GM18951 (cell line): ENCODE measurements around the gene POMGNT2.
"Not testable (repeated sequence)": the region's sequence is repeated elsewhere in the genome, so short reads cannot be mapped to it uniquely, and the experiment has no call there.

ENCODE experiments used
- POLR2A ChIP-seq: IDR thresholded peaks from 4 replicates; pipeline ENCODE4 v1.6.1; 2011; ENCODE audit warnings: mild to moderate bottlenecking; ENCODE audit not compliant: insufficient read length, insufficient read depth; ENCODE audit errors: extremely low read depth
- in situ Hi-C: fragments of 300-500 bp; cut with MboI; formaldehyde crosslinking; loops from one replicate; pipeline ENCODE4 v1.12.0; 2022; ENCODE audit warnings: low sequenced_read_pairs, mixed read lengths, inconsistent platforms; ENCODE audit not compliant: unreplicated experiment

POMGNT2 gene

DNA sequence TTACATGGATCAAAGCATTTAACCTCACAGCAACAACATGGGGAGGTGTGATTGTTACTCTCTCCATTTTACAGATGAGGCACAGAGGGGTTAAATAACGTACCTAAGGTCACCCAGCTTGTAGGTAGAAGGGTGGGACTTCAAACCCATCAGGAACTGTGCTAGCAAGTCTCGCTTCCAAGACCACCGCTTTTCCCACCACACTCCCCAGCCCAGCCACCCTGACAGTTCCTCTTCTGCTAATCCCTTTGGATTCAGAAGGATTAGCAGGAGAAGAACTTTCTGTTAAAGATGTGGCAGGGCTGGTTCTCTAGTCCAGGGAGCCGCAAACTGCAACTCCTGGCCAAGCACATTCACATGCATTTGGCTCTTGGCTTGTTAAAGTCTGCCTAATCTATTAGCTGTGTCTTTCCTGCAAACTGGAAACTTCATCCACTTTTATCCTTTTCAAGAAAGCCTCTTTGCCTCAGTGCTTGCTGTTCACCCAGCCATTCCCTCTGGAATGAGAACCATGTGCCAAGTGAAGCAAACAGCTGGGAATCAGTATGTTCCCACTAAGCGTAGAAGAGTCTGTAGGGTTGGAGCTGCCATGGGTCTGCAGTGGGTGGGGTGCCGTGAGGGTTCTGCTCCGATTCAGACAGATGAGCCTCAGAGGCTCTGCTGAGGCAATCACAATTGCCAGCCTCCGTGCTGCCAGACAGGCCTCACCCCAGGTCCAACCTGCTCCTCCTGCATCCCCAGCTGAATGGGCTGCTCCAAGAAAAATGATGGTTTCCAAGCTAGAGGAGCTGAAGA lies 44.6 kb downstream of the POMGNT2 start:
- TF ChIP-seq POLR2A: no peak
- in situ Hi-C loops: no loop called here

DNA sequence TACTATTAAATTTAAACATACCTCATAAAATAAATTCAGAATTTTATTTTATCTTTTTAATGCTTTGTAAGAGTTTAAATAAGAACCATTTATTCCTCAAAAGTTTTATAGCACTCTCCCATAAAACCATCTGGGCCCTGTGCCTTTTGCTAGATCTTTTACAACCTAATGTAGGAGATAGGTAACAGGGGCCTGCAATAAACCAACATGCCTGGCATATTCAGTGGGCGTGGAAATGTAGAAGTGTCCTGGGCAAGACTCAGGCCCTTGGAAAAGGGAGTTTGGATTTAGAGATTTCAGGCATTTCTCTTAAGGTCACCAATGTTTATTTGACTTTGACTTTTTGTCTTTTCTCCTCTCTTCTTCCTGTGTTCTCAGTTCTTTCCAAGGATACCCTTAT lies 46.4 kb downstream of the POMGNT2 start:
- TF ChIP-seq POLR2A: no peak
- in situ Hi-C loops: no loop called here

DNA sequence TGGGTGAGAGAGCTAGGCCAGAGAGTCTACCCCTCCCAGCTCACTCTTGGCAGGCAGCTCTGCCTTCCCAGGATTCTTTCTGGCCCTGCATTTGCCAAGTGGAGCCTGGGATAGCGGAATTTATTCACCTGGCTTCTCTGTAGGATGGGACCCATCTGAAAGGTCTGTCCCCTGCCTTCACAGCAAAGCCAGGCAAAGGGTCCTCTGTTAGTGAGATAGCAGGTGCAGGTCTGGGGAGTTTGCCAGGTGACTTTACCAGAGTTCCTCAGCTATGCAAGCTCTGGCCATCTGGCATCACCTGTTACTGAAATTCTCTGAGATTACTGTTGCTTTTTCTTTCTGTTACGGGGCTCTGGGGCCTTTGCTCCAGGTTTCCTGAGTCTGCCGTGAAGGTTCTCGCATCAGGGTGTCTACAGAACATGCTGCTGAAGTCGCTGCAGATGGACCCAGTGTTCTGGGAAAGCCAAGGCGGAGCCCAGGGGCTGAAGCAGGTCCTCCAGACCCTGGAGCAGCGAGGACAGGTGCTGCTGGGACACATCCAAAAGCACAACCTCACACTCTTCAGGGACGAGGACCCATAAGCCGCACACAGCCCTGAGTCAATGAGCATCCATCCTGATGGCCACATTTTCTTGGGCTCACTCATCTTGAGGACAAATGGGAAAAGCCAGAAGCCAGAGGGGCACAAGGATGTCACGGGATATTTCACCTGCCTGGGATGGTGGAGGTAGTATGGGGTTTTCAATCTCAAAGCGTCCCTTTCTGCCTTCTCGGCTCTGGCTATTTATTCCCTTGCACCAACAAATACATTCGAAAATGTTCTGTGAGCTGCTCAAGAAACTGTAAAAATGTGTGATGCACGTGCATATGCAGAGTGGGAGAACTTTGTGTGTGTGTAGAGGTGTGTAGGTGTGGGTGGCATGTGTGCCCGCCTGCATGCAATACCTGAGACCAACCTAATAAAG lies 49.8 kb downstream of the POMGNT2 start:
- TF ChIP-seq POLR2A: no peak
- in situ Hi-C loops: no loop called here

DNA sequence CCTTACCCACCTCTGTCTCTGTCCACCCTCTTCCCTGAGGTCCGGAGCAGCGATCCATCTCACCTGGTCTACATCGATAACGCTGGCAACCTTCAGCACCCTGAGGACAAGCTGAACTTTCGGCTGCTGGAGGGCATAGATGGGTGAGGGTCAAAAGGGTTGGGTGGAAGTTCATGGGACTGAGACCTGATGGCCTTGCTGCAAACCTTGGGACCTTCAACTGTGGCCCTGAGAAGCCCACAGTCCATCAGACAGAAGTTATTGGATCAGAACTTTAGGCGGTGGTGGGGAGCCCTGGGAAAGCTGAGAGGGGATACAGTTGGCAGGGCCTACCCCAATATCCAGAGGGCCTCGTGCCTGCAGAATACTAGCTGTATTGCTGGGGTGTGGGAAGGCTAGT lies 50.5 kb downstream of the POMGNT2 start:
- no peak for TF ChIP-seq POLR2A

DNA sequence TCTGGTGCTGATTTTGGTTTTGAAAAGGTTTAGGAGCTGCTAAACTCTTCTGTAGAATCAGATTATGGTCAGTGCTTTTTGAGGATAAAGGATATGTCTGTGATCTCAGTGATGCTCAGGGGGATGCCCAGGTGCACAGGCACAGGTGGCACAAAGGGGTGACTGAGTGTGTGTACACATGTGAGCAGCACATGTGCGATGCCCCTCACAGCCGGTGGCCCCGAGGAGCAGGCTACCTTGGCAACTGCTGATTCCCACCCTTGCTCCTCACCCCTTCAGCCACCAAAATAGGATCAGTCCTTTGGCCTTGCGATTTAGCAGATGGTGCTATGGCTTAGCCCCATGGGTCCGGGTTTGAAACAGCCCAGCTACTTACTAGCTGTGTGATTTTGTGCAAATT lies 51.1 kb downstream of the POMGNT2 start:
- in situ Hi-C loops: no loop called here
- TF ChIP-seq POLR2A: no peak

More for the DNA sequence above, 50.5 kb downstream of the POMGNT2 start:
- in situ Hi-C loops: no loop called here

DNA sequence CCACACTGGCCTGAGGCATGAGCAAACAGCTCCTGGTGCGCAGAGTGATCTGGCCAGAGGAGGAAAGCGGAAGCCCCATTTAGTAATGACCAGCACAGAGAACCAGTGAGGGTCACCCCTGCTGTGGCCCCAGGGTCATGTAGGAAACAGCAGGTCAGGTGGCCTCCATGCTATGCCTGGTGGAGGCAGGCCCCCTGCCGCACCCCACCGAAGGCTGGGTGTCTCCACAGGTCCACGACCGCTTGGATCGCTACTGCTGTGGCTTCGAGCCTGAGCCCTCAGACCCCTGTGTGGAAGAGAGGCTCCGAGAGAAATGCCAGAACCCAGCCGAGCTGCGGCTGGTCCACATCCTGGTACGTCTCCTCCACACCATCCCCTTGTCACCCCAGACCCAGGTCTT lies 52.6 kb downstream of the POMGNT2 start:
- no peak for TF ChIP-seq POLR2A
- in situ Hi-C loops: no loop called here

DNA sequence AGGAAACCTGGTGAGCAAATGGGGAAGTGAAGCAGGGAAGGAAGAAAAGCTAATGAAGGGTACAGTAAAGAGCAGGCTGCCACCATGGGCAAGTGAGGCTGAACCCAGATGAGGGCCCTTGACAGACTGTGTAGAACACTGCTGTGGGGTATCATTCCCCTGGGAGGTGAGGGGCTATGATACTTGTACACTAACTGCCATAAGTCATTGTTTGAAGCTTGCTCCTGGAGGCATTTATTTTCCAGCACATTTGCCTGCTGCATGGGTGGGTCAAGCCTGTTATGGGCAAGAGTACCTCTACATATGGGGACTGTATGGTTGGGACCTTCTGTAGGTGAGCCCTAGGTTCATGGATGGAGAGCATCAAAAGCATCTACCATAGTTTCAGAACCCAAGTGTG lies 57.4 kb downstream of the POMGNT2 start:
- TF ChIP-seq POLR2A: no peak
- in situ Hi-C loops: no loop called here

DNA sequence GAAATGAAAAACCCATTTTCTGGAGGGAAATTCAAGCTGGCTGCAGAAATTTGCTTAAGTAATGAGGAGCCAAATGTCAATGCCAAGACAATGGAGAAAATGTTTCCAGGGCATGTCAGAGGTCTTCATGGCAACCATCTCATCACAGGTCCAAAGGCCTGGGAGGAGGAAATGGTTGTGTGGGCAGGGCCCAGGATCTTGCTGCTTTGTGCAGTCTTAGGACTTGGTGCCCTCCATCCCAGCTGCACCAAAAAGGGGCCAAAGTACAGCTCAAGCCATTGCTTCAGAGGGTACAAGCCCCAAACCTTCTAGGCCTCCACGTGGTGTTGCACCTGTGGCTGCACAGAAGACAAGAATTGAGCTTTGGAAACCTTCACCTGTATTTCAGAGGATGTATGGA lies 59.3 kb downstream of the POMGNT2 start:
- no peak for TF ChIP-seq POLR2A
- in situ Hi-C loops: no loop called here

DNA sequence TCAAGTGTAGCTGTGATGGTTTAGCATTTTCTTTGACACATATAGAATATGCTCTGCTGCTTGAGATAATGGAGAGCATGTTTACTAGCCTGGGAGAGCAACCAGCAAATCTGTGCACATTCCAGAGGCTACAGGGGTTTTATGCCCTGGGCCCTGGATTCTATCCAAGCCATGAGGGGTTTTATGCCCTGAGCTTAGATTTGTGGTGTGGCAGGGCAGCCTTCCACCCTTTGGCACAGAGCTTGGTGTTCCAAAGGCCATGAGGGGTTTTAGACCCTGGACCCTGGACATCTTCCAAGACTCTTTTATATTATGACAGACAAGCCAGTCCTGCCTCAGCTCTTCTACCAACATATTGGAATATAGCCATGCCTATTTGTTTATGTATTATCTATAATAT lies 60.8 kb downstream of the POMGNT2 start:
- in situ Hi-C loops: not testable (repeated sequence)

DNA sequence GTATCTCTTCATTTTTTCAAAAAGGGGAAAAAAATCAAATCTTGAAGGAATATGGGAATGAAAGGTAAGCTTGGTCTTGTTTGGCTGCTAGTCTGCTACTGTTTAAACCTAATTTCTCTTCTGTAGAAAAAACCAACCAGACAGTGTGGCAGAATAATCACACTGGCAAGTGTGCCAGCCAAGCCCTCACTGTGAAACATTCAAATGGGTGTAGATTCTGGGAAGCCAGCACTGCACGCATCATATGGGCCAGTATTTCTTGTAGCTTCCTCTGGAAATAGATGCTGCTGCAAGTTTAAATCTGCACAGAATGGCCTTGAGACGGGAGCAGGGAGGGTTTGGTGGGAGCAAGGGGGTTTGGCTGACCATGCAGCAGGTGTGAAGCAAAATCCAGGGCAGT lies 62.1 kb downstream of the POMGNT2 start:
- in situ Hi-C loops: no loop called here
- TF ChIP-seq POLR2A: no peak

DNA sequence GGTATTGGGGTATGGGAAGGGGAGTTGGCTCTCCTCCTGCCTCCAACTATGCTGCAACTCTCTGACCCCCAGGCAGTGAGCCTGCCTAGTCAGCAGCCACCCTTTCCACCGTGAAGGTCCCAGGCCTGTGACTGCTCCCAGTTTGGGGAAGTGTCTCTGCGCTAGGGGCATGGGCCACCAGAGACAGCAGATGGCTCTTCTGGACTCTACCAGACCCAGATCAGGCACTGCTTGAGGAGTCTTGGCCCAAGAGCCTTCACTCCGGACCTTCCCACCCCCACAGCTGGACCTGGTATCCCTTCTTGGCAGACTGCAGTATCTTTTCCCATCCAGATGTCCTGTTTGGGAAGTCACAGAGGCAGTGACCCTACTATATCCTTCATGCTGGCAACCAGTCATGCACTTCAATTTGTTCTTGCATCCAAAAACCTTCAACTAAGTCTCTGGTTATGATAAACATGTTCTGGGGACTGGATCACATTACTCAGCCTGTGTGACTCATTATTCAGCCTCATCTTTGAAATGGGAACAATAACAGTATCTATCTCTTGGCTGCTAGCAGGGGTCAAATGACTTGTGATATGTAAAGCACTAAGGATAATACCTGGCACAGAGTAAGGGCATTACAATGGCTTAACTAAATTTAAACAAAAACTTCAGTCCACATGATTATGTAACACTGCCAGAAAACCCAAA lies 62.7 kb downstream of the POMGNT2 start:
- in situ Hi-C loops: no loop called here
- TF ChIP-seq POLR2A: no peak

DNA sequence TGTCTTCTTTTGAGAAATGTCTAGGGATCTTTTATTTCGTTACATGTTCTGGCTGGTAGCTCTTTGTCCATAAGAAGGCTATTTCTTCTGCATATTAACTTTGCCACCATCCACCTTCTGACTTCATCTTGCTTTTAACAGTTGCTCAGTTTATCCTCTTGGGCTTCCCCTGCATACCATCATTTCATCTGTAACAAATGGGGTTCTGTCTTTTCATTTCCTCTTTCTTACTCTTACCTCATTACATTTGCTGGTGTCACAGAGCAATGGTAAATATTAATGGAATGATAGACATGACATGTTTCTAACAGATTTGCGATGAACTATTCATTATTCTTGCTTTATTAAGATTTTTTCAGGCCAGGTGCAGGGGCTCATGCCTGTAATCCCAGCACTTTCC lies 64.4 kb downstream of the POMGNT2 start:
- in situ Hi-C loops: no loop called here
- TF ChIP-seq POLR2A: no peak

DNA sequence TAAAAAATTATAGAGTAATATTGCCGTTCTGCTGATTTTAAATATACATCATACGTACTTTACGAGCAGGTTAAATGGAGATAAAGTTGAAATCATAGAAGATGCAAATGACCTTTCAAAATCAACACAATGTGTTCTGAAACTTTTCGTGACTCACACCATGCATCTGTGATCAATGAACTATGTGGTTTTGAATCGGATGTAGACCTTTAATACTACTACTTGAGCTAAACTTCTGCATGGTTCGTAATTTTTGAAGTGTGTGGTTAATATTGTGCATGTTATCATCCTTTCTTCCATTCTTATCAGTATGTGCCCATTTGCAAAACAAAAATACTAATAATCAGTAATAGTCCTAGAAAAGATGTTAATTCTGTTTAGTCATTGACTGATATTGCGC lies 67.9 kb downstream of the POMGNT2 start:
- in situ Hi-C loops: no loop called here
- TF ChIP-seq POLR2A: no peak
